H4 (cell line): ENCODE measurements around the gene GPATCH2L. TPM values are rescaled to one million over a fixed set of nuclear protein-coding genes. Genes with fewer than 3 reads are reported as not detected.

Source experiments
- DNase-seq: peaks from one replicate; pipeline ENCODE4 v3.0.0-alpha.2; 2015; ENCODE audit warnings: low spot score
- total RNA-seq: library from RNA; depleted of rRNA; stranded (reverse); fragments of >200 nt; shearing (Covaris generic); gene quantifications from 2 replicates; pipeline ENCODE4 v1.2.3, GENCODE V29; 2014; rRNA removed

GPATCH2L gene
- 25.7 and 33.6 TPM in 2 replicates for total RNA-seq

- peak; percentile 78 for DNase-seq
Observed at GRCh38 chr14:76151398-76152332, at the start of gene GPATCH2L. Gene GPATCH2L, plus strand, starts transcription at chr14:76151922. Its CDS starts 2,442 bp downstream, at chr14:76154364.

GRCh38 chr14:76104802-76105355, 46.8 kb upstream of the GPATCH2L start:
- DNase-seq = no peak

- no peak for DNase-seq
Observed at GRCh38 chr14:76106188-76106587, 45.5 kb upstream of the GPATCH2L start.

- no peak for DNase-seq
Observed at GRCh38 chr14:76109087-76109880, 42.4 kb upstream of the GPATCH2L start.

- DNase-seq = no peak
Observed at GRCh38 chr14:76112889-76113624, 38.7 kb upstream of the GPATCH2L start.

GRCh38 chr14:76113691-76114090, 38.0 kb upstream of the GPATCH2L start:
- DNase-seq = no peak

GRCh38 chr14:76115010-76115422, 36.7 kb upstream of the GPATCH2L start:
- no peak for DNase-seq

GRCh38 chr14:76117789-76118484, 33.8 kb upstream of the GPATCH2L start:
- DNase-seq = no peak

GRCh38 chr14:76118594-76118993, 33.1 kb upstream of the GPATCH2L start:
- no peak for DNase-seq

- DNase-seq = no peak
Observed at GRCh38 chr14:76121089-76121748, 30.5 kb upstream of the GPATCH2L start.

GRCh38 chr14:76123426-76124225, 28.1 kb upstream of the GPATCH2L start:
- no peak for DNase-seq

- DNase-seq = no peak
Observed at GRCh38 chr14:76125511-76125910, 26.2 kb upstream of the GPATCH2L start.

- DNase-seq = no peak
Observed at GRCh38 chr14:76126076-76126475, 25.6 kb upstream of the GPATCH2L start.

- no peak for DNase-seq
Observed at GRCh38 chr14:76129851-76130576, 21.7 kb upstream of the GPATCH2L start.

- DNase-seq = no peak
Observed at GRCh38 chr14:76131071-76131965, 20.4 kb upstream of the GPATCH2L start.

GRCh38 chr14:76133103-76133502, 18.6 kb upstream of the GPATCH2L start:
- no peak for DNase-seq

- no peak for DNase-seq
Observed at GRCh38 chr14:76134231-76134630, 17.5 kb upstream of the GPATCH2L start.

GRCh38 chr14:76135722-76136121, 16.0 kb upstream of the GPATCH2L start:
- no peak for DNase-seq
